SKM-1 (cell line): ENCODE data around the gene POU3F4.

Experiments
- DNase-seq: peaks from one replicate; lab custom pipeline; 2025; ENCODE audit not compliant: unreplicated experiment; lab: John Stamatoyannopoulos, UW

POU3F4 gene

DNA sequence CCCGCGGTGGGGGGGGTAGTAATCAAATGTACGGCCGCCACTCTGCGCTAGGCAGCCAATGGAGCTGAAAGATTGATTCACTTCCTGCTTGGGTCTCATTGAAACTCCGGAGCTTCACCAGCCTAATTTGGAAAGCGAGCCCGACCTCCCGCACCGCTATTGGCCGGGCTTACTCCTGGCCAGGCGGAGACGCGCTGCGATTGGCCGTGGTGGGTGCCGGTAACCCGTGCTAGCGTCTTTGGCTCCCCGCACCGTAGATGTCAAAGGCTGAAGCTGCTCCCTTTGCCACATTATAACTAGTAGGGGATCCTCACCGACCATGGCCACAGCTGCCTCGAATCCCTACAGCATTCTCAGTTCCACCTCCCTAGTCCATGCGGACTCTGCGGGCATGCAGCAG, at the start of gene POU3F4:
Gene POU3F4, plus strand, starts transcription at position 285 of the 400 bp plus-strand sequence. Its CDS starts 35 bp downstream, at position 320.
- DNase-seq = no peak

GRCh38 chrX:83469551-83469950, 38.5 kb upstream of the POU3F4 start:
- no peak for DNase-seq

DNA sequence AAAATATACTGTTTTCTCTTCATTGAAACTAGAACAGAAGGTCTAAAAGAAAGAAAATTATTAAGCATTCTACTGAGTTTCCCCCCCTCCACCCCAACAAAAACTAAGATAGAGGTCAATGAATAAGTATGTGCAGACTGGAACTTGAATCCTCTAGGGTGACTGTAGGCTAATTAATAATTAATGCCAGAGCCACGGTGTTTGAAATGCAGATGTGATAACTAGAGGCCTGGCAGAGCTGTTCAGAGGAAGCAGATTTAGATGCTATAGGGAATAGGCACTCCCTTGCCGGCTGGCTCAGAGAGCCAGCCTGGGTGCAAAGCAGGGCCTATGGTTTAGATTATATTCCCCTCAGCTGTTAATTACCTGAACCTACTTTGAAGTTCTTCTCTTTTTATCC, 12.2 kb upstream of the POU3F4 start:
- DNase-seq = no peak

GRCh38 chrX:83501003-83501402, 7.1 kb upstream of the POU3F4 start:
- DNase-seq = no peak

DNA sequence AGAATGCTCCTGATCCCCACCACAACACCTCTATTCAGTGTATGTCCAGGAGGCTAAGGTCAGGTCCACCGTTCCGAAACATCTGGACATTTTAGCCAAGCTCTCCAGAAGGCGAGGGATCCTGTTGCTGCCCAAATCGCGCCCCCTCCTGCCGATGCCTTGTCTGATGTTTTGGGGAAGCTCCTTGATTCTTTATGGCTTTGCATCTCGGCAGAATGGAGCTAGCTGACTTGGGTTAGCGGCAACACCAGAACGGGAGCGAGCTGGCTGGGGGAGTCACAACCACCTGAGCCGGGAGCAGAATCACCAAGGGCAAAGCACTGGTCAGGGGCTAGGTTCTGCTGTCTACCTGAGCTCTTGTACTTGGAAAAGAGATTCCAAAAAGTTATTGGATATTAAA, 6.6 kb upstream of the POU3F4 start:
- no peak for DNase-seq

- no peak for DNase-seq
Observed at GRCh38 chrX:83504721-83505479, 3.2 kb upstream of the POU3F4 start.

- DNase-seq = no peak
Observed at GRCh38 chrX:83508526-83509253, 600 bp downstream of the POU3F4 start.

DNA sequence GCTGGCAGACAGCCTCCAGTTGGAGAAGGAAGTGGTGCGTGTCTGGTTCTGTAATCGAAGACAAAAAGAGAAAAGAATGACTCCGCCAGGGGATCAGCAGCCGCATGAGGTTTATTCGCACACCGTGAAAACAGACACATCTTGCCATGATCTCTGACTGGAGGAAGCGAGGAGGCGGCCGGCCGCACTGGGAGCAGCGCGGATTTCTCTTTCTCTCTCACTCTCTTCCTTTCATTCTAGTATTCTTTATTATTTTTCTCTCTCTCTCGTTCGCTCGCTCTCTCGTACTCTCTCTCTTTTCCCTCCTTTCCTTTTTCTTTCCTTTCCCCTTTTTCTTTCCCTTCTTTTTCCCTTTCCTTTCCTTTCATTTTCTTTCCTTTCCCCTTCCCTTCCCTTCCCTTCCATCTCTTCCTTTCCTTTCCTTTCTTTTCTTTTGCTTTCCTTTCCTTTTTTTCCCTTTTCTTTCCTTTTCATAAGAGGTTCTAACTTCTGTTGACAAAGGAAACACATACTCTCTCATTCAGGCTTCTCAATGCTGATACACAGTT, 1.2 kb downstream of the POU3F4 start:
- no peak for DNase-seq

DNA sequence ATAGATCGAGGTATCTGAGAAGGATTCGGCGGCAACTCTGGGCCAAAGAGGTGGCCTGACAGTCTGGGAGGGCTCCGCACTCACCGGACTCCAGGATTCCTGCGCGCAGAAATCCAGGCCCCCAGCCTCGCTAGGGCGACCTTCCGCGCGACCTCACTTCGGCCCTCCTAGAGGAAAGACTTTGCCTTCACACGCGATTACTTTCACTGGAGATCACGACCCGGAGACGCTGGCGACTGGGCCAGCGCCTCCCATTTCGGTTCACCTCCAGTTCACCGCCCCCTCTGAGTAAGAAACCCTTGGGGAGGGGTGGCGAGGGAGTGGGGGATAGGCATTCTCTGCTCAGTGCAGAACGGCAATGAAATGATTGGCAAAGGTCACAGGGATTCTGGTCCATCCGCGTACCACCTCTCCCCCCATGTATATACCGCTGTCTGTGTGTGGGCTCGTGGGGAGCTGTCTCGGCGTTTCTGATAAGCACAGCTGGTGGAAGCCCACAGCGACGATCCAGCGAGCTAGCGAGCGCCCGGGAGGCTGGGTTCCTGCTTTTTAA, 2.5 kb downstream of the POU3F4 start:
- DNase-seq = no peak

DNA sequence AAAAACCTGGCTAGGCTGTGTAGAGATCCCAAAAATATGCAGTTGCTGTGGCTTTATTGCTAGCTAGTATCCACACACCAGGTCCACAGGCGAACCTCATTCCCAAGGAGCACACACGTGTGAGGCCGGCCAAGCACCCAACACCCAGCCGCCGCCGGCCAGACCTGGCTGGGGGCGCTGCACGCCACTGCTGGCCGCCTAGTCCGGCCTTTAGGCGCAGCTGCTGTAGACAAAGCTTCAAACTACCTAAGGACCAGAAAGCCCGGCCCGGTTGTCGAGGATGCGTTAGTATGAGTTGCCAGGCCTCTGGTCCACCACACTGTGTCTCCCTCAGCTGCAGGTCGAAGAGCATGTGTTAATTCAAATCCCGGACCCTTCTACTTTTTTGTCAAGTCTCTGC, 3.1 kb downstream of the POU3F4 start:
- DNase-seq = no peak

DNA sequence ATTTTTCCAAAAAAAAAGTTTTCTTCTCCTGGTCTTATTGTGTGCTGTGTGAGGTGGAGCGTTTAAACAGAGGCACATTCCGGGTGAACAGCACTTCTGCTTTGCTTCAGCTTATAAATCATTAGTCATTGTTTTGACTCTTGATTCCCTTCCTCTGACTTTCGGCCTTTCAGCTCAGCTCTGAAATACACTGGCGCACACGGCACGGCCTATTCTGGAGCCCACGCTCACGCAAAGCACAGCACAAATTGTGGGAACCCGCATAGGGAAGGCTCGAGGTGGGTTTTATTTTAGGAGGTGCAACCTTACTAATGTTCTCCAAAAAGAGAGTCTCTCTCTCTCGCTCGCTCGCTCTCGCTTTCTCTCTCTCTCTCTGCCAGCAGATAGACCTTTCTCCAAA, 4.0 kb downstream of the POU3F4 start:
- DNase-seq = no peak

DNA sequence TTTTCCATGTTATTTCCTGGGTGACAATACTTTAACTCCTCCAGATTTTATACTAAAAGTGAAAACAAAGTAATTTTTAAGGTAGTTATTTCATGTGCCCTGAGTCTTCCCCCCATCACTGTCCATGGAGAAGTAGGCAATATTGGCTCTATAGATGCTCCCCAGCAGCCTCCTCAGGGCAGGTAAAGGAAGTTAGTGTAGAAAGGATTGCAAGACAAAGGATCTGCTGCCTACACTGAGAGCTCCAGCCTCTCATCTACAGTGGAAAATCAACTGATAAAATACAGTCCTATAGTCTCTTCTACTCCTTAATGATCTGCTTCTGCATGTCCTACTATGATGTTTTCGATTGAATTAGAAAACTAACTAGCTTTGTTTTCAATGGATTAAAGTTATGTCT, 8.5 kb downstream of the POU3F4 start:
- DNase-seq = no peak

DNA sequence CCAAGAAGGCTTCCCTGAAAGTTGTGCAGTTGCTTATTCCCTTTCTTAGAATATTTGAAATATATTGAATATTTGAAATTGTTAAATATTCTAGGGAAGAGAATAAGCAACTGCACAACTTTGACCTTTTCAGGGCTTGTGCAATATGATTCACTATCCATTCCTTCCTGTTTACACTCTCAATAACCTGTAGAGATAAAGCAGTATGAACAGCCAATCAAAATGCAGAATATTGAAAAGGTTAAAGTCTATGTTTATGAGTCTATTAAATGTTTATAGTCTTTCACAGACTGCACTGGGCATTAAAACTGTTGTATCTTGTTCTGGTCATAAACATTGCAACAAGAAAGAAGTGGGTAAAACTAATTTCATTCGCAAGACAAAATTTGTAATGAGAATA, 13.8 kb downstream of the POU3F4 start:
- no peak for DNase-seq

GRCh38 chrX:83529950-83530349, 21.9 kb downstream of the POU3F4 start:
- no peak for DNase-seq

GRCh38 chrX:83535417-83536196, 27.5 kb downstream of the POU3F4 start:
- no peak for DNase-seq
